Right forelimb (tissue), 1 donor: Measurements from ENCODE around the gene NUP42.
A peak's percentile ranks its signal among the peaks of the same experiment; 100 is the strongest.
"Not testable (repeated sequence)": the region's sequence is repeated elsewhere in the genome, so short reads cannot be mapped to it uniquely, and the experiment has no call there.

Source experiments
- DNase-seq: peaks from one replicate; pipeline ENCODE4 v3.0.0-alpha.2; 2018

Gene NUP42

GRCh38 chr7:23181684-23182553 is at the start of gene NUP42:
Gene NUP42, plus strand, starts transcription at chr7:23182048. Its CDS starts 38 bp downstream, at chr7:23182086.
- peak; percentile 97 for DNase-seq

- no peak for DNase-seq
Observed at GRCh38 chr7:23133797-23134196, 48.1 kb upstream of the NUP42 start.

- DNase-seq = no peak
Observed at GRCh38 chr7:23135755-23136154, 46.1 kb upstream of the NUP42 start.

GRCh38 chr7:23136216-23136615 is 45.6 kb upstream of the NUP42 start:
- no peak for DNase-seq

- no peak for DNase-seq
Observed at GRCh38 chr7:23157679-23158078, 24.2 kb upstream of the NUP42 start.

- DNase-seq = no peak
Observed at GRCh38 chr7:23158546-23158945, 23.3 kb upstream of the NUP42 start.

GRCh38 chr7:23161482-23161881 is 20.4 kb upstream of the NUP42 start:
- no peak for DNase-seq

- DNase-seq = no peak
Observed at GRCh38 chr7:23164846-23165245, 17.0 kb upstream of the NUP42 start.

- DNase-seq = no peak
Observed at GRCh38 chr7:23165316-23165715, 16.5 kb upstream of the NUP42 start.

- DNase-seq = no peak
Observed at GRCh38 chr7:23167691-23168090, 14.2 kb upstream of the NUP42 start.

GRCh38 chr7:23168111-23168885 is 13.6 kb upstream of the NUP42 start:
- no peak for DNase-seq

GRCh38 chr7:23175938-23176337 is 5.9 kb upstream of the NUP42 start:
- no peak for DNase-seq

- no peak for DNase-seq
Observed at GRCh38 chr7:23183279-23184012, 1.6 kb downstream of the NUP42 start.

- no peak for DNase-seq
Observed at GRCh38 chr7:23184291-23184690, 2.4 kb downstream of the NUP42 start.

GRCh38 chr7:23184709-23185359 is 3.0 kb downstream of the NUP42 start:
- DNase-seq = peak; percentile 73

GRCh38 chr7:23185980-23186379 is 4.1 kb downstream of the NUP42 start:
- DNase-seq = no peak

- DNase-seq = no peak
Observed at GRCh38 chr7:23191022-23191421, 9.2 kb downstream of the NUP42 start.

- DNase-seq = not testable (repeated sequence)
Observed at GRCh38 chr7:23193650-23194227, 11.9 kb downstream of the NUP42 start.

GRCh38 chr7:23196306-23196705 is 14.5 kb downstream of the NUP42 start:
- DNase-seq = no peak

- not testable (repeated sequence) for DNase-seq
Observed at GRCh38 chr7:23197745-23198144, 15.9 kb downstream of the NUP42 start.

- DNase-seq = no peak
Observed at GRCh38 chr7:23200331-23200730, 18.5 kb downstream of the NUP42 start.

- no peak for DNase-seq
Observed at GRCh38 chr7:23204241-23204640, 22.4 kb downstream of the NUP42 start.

GRCh38 chr7:23205577-23205908 is 23.7 kb downstream of the NUP42 start:
- DNase-seq = no peak
